H1 (cell line): ENCODE data around the gene C13orf42. TPM values are rescaled to one million over a fixed set of nuclear protein-coding genes. Genes with fewer than 3 reads are reported as not detected.

Experiments
- USF2 ChIP-seq: IDR thresholded peaks from 2 replicates; pipeline ENCODE4 v1.6.1; 2011; ENCODE audit warnings: low read length, improper control_type of control experiment
- polyA plus RNA-seq, 7 experiments: library from polyadenylated mRNA; depleted of rRNA in 3 of 7; stranded (reverse) in 5 of 7; unstranded in 2 of 7; fragments of >200 nt in 5 of 7; fragments of 200-250 nt in 2 of 7; gene quantifications; 1 replicate in 5 of 7; 2 replicates in 1 of 7; 4 replicates in 1 of 7; pipeline versions ENCODE4 v1.2.1 to v1.2.3, GENCODE V29; 2011 to 2013; ENCODE audit warnings: missing spikeins in 2 of 7, mixed read lengths in 2 of 7
- total RNA-seq: library from RNA; stranded (reverse); fragmentation: NEBNext Ultra II Directional; extraction: Animal tissue kit (Norgen Biotek cat#: 25700); gene quantifications from 2 replicates; pipeline ENCODE4 v1.2.1, GENCODE V29; 2021

The C13orf42 gene
- total and polyA plus RNA-seq, 2 of the 8 experiments (the other 6 are each of a cell fraction or from before 2014, with no cell fraction given) = 9.9 to 10.1 TPM

GRCh38 chr13:51125495-51126226 is 14.6 kb upstream of the C13orf42 start (continued):
- no peak for TF ChIP-seq USF2
- TF ChIP-seq, all 59 proteins: peak for 9
